Measurements from ENCODE around the gene GSTM4. TPM values are rescaled to one million over a fixed set of nuclear protein-coding genes. Genes with fewer than 3 reads are reported as not detected.

The GSTM4 gene
- total RNA-seq, result 12.7 and 16.2 TPM in 2 replicates

GRCh38 chr1:109655615-109656519, at the start of gene GSTM4:
Gene GSTM4 (plus strand): TSS chr1:109656099. CDS start chr1:109656390, 291 bp downstream.
- DNase-seq (ENCODE audit: low read depth), result no peak
- H3K4me3 ChIP-seq (ENCODE audit: low read depth, low read length), result peak within 1 kb of the TSS; percentile 69
- TF ChIP-seq CTCF (IDR thresholded peaks at IDR 0.05; ENCODE audit: insufficient read depth, low read length, poor library complexity, severe bottlenecking), result no peak
- no peaks in the 10 kb centered on the region for H3K36me3 ChIP-seq (ENCODE audit: control insufficient read depth, insufficient read depth, low read length)
- H3K27me3 ChIP-seq (ENCODE audit: control insufficient read depth, insufficient read depth, low read length), result no peaks in the 10 kb centered on the region

GRCh38 chr1:109609881-109610280, 46.0 kb upstream of the GSTM4 start:
- DNase-seq (ENCODE audit: low read depth), result no peak
- Histone ChIP-seq H3K27me3 (ENCODE audit: control insufficient read depth, insufficient read depth, low read length) (no peaks in the 10 kb centered on the region), H3K4me3 (ENCODE audit: low read depth, low read length) (no peak overlapping the region), H3K36me3 (ENCODE audit: control insufficient read depth, insufficient read depth, low read length) (no peaks in the 10 kb centered on the region)
- no peak for TF ChIP-seq CTCF (IDR thresholded peaks at IDR 0.05; ENCODE audit: insufficient read depth, low read length, poor library complexity, severe bottlenecking)

- Histone ChIP-seq H3K36me3 (ENCODE audit: control insufficient read depth, insufficient read depth, low read length) (no peaks in the 10 kb centered on the region), H3K27me3 (ENCODE audit: control insufficient read depth, insufficient read depth, low read length) (no peaks in the 10 kb centered on the region), H3K4me3 (ENCODE audit: low read depth, low read length) (no peak overlapping the region)
- TF ChIP-seq CTCF (IDR thresholded peaks at IDR 0.05; ENCODE audit: insufficient read depth, low read length, poor library complexity, severe bottlenecking), result no peak
- DNase-seq (ENCODE audit: low read depth), result no peak
Observed at GRCh38 chr1:109610609-109611307, 45.1 kb upstream of the GSTM4 start.

- Histone ChIP-seq H3K4me3 (ENCODE audit: low read depth, low read length) (no peak overlapping the region), H3K27me3 (ENCODE audit: control insufficient read depth, insufficient read depth, low read length) (no peaks in the 10 kb centered on the region), H3K36me3 (ENCODE audit: control insufficient read depth, insufficient read depth, low read length) (no peaks in the 10 kb centered on the region)
- TF ChIP-seq CTCF (IDR thresholded peaks at IDR 0.05; ENCODE audit: insufficient read depth, low read length, poor library complexity, severe bottlenecking), result no peak
- no peak for DNase-seq (ENCODE audit: low read depth)
Observed at GRCh38 chr1:109611308-109611990, 44.5 kb upstream of the GSTM4 start.

GRCh38 chr1:109613361-109614147, 42.3 kb upstream of the GSTM4 start:
- TF ChIP-seq CTCF (IDR thresholded peaks at IDR 0.05; ENCODE audit: insufficient read depth, low read length, poor library complexity, severe bottlenecking), result no peak

More at GRCh38 chr1:109613361-109614147, 42.3 kb upstream of the GSTM4 start:
- DNase-seq (ENCODE audit: low read depth), result no peak
- Histone ChIP-seq H3K4me3 (ENCODE audit: low read depth, low read length) (no peak overlapping the region), H3K36me3 (ENCODE audit: control insufficient read depth, insufficient read depth, low read length) (no peaks in the 10 kb centered on the region), H3K27me3 (ENCODE audit: control insufficient read depth, insufficient read depth, low read length) (no peaks in the 10 kb centered on the region)
